ENCODE measurements around the gene MPRIP. TPM values are rescaled to one million over a fixed set of nuclear protein-coding genes. Genes with fewer than 3 reads are reported as not detected.

MPRIP gene
- total RNA-seq, 4 donors from 2014 or later: 130 to 244 (median 155) TPM

DNA sequence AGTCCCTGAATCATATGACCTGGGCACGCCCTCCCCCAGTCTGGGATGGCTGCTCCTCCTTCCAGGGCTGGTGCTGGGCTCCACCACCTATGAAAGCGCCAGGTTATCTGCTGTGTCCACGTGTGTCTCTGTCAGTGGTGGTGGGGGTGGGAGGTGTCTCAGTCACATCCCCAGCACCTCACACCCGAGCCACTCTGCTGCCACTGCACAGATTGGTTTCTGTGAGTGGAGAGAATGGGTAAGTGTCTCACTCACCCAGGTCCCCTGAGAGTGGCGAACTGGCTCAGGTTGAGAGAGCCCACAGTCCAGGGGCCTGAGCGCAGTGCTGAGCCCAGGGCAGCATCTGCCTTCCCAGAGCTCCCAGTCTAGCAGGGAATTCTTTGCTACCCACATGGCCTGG is 84.9 kb downstream of the MPRIP start:
- Histone ChIP-seq H3K4me3 (replicated peaks in 1 of 3) (no peak overlapping the region), H3K4me1 (peaks cover 25 to 41% of the 10 kb centered on the region in 2 donors), H3K27ac (peak overlapping the region; percentile 35 to 61 (median 56)), H3K36me3 (peaks cover 14 to 23% of the 10 kb centered on the region in 2 donors), H3K27me3 (no peaks in the 10 kb centered on the region), H3K9me3 (no peaks in the 10 kb centered on the region)
- intact Hi-C loops (cut with DNase I): no loop called here
- 83 to 85% methylated on average over 5 to 6 of the region's 6 CpGs for WGBS, 2 donors
- no peak for DNase-seq
- TF ChIP-seq, protein P1, sequence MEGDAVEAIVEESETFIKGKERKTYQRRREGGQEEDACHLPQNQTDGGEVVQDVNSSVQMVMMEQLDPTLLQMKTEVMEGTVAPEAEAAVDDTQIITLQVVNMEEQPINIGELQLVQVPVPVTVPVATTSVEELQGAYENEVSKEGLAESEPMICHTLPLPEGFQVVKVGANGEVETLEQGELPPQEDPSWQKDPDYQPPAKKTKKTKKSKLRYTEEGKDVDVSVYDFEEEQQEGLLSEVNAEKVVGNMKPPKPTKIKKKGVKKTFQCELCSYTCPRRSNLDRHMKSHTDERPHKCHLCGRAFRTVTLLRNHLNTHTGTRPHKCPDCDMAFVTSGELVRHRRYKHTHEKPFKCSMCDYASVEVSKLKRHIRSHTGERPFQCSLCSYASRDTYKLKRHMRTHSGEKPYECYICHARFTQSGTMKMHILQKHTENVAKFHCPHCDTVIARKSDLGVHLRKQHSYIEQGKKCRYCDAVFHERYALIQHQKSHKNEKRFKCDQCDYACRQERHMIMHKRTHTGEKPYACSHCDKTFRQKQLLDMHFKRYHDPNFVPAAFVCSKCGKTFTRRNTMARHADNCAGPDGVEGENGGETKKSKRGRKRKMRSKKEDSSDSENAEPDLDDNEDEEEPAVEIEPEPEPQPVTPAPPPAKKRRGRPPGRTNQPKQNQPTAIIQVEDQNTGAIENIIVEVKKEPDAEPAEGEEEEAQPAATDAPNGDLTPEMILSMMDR (IDR thresholded peaks at IDR 0.05): no peak
- no peak for TF ChIP-seq POLR2A (IDR thresholded peaks at IDR 0.05)

DNA sequence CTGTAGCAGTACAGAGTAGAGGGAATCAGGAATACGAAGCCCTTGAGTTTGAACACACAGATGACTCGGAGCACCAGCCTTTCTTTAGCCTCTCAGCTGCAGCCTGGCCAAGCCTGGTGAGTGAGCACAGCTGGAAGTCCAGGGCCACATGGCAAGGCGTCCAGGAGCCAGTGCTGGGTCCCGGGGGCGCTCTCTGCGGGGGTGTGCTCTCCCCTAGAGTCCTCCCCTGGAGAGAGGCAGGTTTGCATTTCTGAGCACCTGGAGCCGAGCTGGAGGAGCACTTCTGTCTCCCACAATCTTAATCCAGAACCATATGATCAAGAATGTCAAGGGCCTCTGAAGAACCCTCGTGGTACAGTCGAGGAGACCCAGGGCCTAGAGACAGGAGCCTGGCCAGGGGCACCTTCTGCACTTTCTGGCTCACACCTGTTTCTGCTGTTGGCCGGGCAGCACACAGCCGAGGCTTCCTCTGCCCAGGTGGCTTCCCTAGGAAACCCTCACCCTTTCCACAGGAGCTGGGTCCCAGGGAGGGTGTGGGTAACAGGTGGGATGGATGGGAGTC is 85.6 kb downstream of the MPRIP start:
- peak overlapping the region in 2 of 3 donors; percentile 56 to 61 for H3K27ac ChIP-seq
- 28 to 63% methylated on average over 3 to 11 of the region's 11 CpGs for WGBS, 2 donors
- TF ChIP-seq, protein P1 (IDR thresholded peaks at IDR 0.05): no peak
- TF ChIP-seq POLR2A (IDR thresholded peaks at IDR 0.05): no peak
- no peak overlapping the region for H3K4me3 ChIP-seq (replicated peaks in 1 of 3)
- no peaks in the 10 kb centered on the region for H3K27me3 ChIP-seq
- peak; percentile 84 to 88 for DNase-seq
- peaks cover 25 to 41% of the 10 kb centered on the region in 2 donors for H3K4me1 ChIP-seq
- H3K9me3 ChIP-seq: no peaks in the 10 kb centered on the region
- H3K36me3 ChIP-seq: peaks cover 20 to 30% of the 10 kb centered on the region in 2 donors
- intact Hi-C loops (cut with DNase I): no loop called here

DNA sequence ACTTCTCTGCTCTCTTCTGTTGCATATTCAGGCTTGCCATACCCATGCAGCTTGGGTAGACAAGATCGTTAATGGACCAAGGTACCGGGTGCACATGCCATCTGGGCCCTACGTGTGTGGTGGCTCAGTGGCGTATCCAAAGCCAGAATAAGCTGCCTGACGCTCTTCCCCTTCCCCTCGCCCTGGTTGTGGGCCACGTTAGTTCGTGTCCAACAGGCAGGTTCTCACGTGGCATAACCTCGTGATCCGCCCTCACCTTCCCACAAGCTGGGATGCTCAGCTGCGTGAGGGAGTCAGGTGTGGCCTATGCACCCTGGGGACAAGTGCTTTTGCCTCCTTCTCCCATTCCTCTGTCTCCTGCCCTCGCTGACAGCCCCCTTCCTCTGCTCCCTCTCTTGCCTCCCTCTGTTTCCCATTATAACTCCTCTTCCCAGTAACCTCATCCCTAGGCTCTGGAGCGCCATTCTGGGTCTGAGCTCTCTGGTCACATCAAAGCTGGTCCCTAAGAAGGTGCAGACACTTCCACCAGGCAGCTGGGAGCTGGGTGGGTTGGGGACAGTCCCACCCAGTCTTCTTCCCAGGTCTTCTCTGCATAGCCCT is 86.3 kb downstream of the MPRIP start:
- TF ChIP-seq POLR2A (IDR thresholded peaks at IDR 0.05): no peak
- TF ChIP-seq, protein P1 (IDR thresholded peaks at IDR 0.05): no peak
- peak overlapping the region in 1 of 3 donors; percentile 56 for H3K27ac ChIP-seq
- intact Hi-C loops (cut with DNase I): no loop called here
- no peaks in the 10 kb centered on the region for H3K27me3 ChIP-seq
- H3K36me3 ChIP-seq: peaks cover 28 to 32% of the 10 kb centered on the region in 2 donors
- no peaks in the 10 kb centered on the region for H3K9me3 ChIP-seq
- DNase-seq: no peak
- 84 to 88% methylated on average over 14 of the region's 14 CpGs for WGBS, 2 donors
- H3K4me3 ChIP-seq (replicated peaks in 1 of 3): no peak overlapping the region
- H3K4me1 ChIP-seq: peaks cover 25 to 41% of the 10 kb centered on the region in 2 donors

DNA sequence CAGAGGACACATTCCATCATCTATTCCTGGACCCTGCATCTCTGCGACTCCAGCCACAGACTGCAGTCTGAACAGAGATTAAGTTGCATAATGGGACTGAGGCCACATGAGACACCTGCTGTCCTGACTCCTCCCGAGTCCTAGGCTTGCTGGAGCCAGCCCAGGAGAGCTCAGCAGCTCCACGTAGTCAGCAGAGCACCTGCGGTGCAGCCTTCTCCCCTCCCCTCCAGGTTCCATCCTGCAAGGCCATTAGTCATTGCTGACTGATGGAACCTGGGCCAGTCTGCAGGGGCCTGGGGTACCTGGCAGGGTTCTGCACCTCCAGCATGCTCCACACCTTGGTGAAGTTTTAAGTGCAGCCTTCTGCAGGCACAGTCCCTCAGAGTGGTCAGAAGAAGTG is 87.2 kb downstream of the MPRIP start:
- Histone ChIP-seq H3K9me3 (no peaks in the 10 kb centered on the region), H3K4me3 (replicated peaks in 1 of 3) (no peak overlapping the region), H3K27ac (no peak overlapping the region), H3K27me3 (no peaks in the 10 kb centered on the region), H3K4me1 (peaks cover 25 to 41% of the 10 kb centered on the region in 2 donors), H3K36me3 (peaks cover 28 to 32% of the 10 kb centered on the region in 2 donors)
- intact Hi-C loops (cut with DNase I): no loop called here
- peak; percentile 24 to 27 for DNase-seq
- WGBS, 2 donors: 46 to 65% methylated on average over 4 of the region's 4 CpGs
- TF ChIP-seq POLR2A (IDR thresholded peaks at IDR 0.05): no peak
- TF ChIP-seq, protein P1 (IDR thresholded peaks at IDR 0.05): no peak
